Aorta (tissue), 5 donors: ENCODE measurements around the gene AATF. TPM values are rescaled to one million over a fixed set of nuclear protein-coding genes. Genes with fewer than 3 reads are reported as not detected.

Experiments
- ATAC-seq: fragments of 200-7000 bp; cut with Tn5 transposase; one replicate; pipeline ENCODE4 v1.9.1; 2022; ENCODE audit warnings: moderate library complexity; ENCODE audit not compliant: low FRiP score
- DNase-seq, 2 donors: peaks; one replicate each; pipeline ENCODE4 v3.0.0-alpha.2; 2020
- H3K27ac ChIP-seq, 2 donors: one replicate each; pipeline ENCODE4 v1.5.1; 2013; ENCODE audit warnings: low read length in 2 of 2, mild to moderate bottlenecking in 2 of 2, moderate library complexity in 2 of 2, control low read depth in 1 of 2, inconsistent platforms in 1 of 2, low read depth in 1 of 2
- H3K27me3 ChIP-seq, 2 donors: one replicate each; pipeline ENCODE4 v1.6.1; 2013; ENCODE audit warnings: control low read depth in 1 of 2, low read length in 1 of 2, mild to moderate bottlenecking in 1 of 2, moderate library complexity in 1 of 2; ENCODE audit not compliant: insufficient read depth in 2 of 2, control insufficient read depth in 1 of 2
- H3K36me3 ChIP-seq, 2 donors: one replicate each; pipeline ENCODE4 v1.6.1; 2013; ENCODE audit warnings: control low read depth in 1 of 2, low read length in 1 of 2, mild to moderate bottlenecking in 1 of 2; ENCODE audit not compliant: insufficient read depth in 2 of 2, control insufficient read depth in 1 of 2
- H3K4me1 ChIP-seq, 2 donors: one replicate each; pipeline ENCODE4 v1.6.1; 2013; ENCODE audit warnings: low read length in 2 of 2, control low read depth in 1 of 2, mild to moderate bottlenecking in 1 of 2, moderate library complexity in 1 of 2; ENCODE audit not compliant: insufficient read depth in 2 of 2, control insufficient read depth in 1 of 2
- H3K4me3 ChIP-seq, 2 donors: one replicate each; pipeline ENCODE4 v1.5.1; 2013; ENCODE audit warnings: low read length in 2 of 2, control low read depth in 1 of 2, mild to moderate bottlenecking in 1 of 2
- H3K9me3 ChIP-seq: one replicate; pipeline ENCODE4 v1.6.1; 2013; ENCODE audit warnings: mild to moderate bottlenecking, low read length; ENCODE audit not compliant: control insufficient read depth
- WGBS, 2 donors: extraction: QIAGEN DNeasy Blood & Tissue Kit; methylation state at CpG; one replicate each; pipeline ENCODE4 v1.1.7; 2013; 5-methylcytosine and 5-hydroxymethylcytosine counted together
- intact Hi-C, 2 donors: fragments of 100-400 bp; cut with DNase I; formaldehyde crosslinking; loops; one replicate each; pipeline versions ENCODE4 v1.14.2 to v1.15.0; 2022
- polyA plus RNA-seq, 2 donors: library from polyadenylated mRNA; stranded (reverse); fragments of 200-250 nt; gene quantifications; one replicate each; pipeline ENCODE4 v1.2.3, GENCODE V29; 2013
- total RNA-seq, 2 donors: library from RNA; stranded (reverse); fragmentation: NEBNext Ultra II Directional; extraction: Animal tissue kit (Norgen Biotek cat#: 25700); gene quantifications; one replicate each; pipeline ENCODE4 v1.2.1, GENCODE V29; 2021
- donor health status: healthy with polysubstance abuse.
- donor health status: Bipolar disorder and iron deficiency.
- donor health status: DM: no; HTN: no; CAD: no.
- donor health status: DM: no; HTN: no; CAD: no.
- donor health status: DM: yes; HTN: yes; CAD: no.

Gene AATF
- total and polyA plus RNA-seq, 4 donors = 36.1 to 44.2 (median 39.6) TPM

- DNase-seq = no peak
- intact Hi-C loops = no loop called here
- Histone ChIP-seq H3K27me3 (no peaks in the 10 kb centered on the region), H3K36me3 (peaks cover 8 to 24% of the 10 kb centered on the region in 2 donors), H3K4me1 (no peaks in the 10 kb centered on the region), H3K27ac (no peak overlapping the region), H3K4me3 (no peak overlapping the region), H3K9me3 (no peaks in the 10 kb centered on the region)
- ATAC-seq = no peak
- 50 to 55% methylated on average over 7 of the region's 7 CpGs for WGBS, 2 donors
Measured at GRCh38 chr17:37089956-37090355, 141.2 kb downstream of the AATF start.

GRCh38 chr17:37090941-37091340, 142.2 kb downstream of the AATF start:
- Histone ChIP-seq H3K27me3 (no peaks in the 10 kb centered on the region), H3K4me3 (no peak overlapping the region), H3K27ac (no peak overlapping the region), H3K9me3 (no peaks in the 10 kb centered on the region), H3K4me1 (no peaks in the 10 kb centered on the region), H3K36me3 (peaks cover 8 to 22% of the 10 kb centered on the region in 2 donors)
- DNase-seq (no peak), ATAC-seq (no peak)
- 88 to 89% methylated on average over 3 of the region's 3 CpGs for WGBS, 2 donors
- intact Hi-C loops = no loop called here

GRCh38 chr17:37092071-37092470, 143.3 kb downstream of the AATF start:
- no peaks in the 10 kb centered on the region for H3K9me3 ChIP-seq
- no peaks in the 10 kb centered on the region for H3K4me1 ChIP-seq
- no peaks in the 10 kb centered on the region for H3K27me3 ChIP-seq
- no peak overlapping the region for H3K27ac ChIP-seq
- peaks cover 2 to 23% of the 10 kb centered on the region in 2 donors for H3K36me3 ChIP-seq
- intact Hi-C loops = no loop called here
- 93 to 94% methylated on average over 2 of the region's 2 CpGs for WGBS, 2 donors
- no peak overlapping the region for H3K4me3 ChIP-seq
- no peak for ATAC-seq
- no peak for DNase-seq

- DNase-seq (no peak), ATAC-seq (no peak)
- H3K27me3 ChIP-seq = no peaks in the 10 kb centered on the region
- H3K27ac ChIP-seq = no peak overlapping the region
- H3K36me3 ChIP-seq = peaks cover 0 to 21% of the 10 kb centered on the region in 2 donors
- no peak overlapping the region for H3K4me3 ChIP-seq
- no peaks in the 10 kb centered on the region for H3K4me1 ChIP-seq
- intact Hi-C loops = no loop called here
- H3K9me3 ChIP-seq = no peaks in the 10 kb centered on the region
Measured at GRCh38 chr17:37092701-37093100, 143.9 kb downstream of the AATF start.

- Histone ChIP-seq H3K27me3 (no peaks in the 10 kb centered on the region), H3K4me1 (no peaks in the 10 kb centered on the region), H3K36me3 (peaks cover 0 to 19% of the 10 kb centered on the region in 2 donors), H3K9me3 (no peaks in the 10 kb centered on the region), H3K4me3 (no peak overlapping the region), H3K27ac (no peak overlapping the region)
- DNase-seq (no peak), ATAC-seq (no peak)
- intact Hi-C loops = no loop called here
- 73 to 78% methylated on average over 4 of the region's 4 CpGs for WGBS, 2 donors
Measured at GRCh38 chr17:37094391-37094790, 145.6 kb downstream of the AATF start.

- intact Hi-C loops = no loop called here
- H3K27ac ChIP-seq = no peak overlapping the region
- no peak overlapping the region for H3K4me3 ChIP-seq
- peaks cover 0 to 17% of the 10 kb centered on the region in 2 donors for H3K36me3 ChIP-seq
- 87 to 93% methylated on average over 2 of the region's 2 CpGs for WGBS, 2 donors
- H3K9me3 ChIP-seq = no peaks in the 10 kb centered on the region
- DNase-seq (no peak), ATAC-seq (no peak)
- H3K4me1 ChIP-seq = no peaks in the 10 kb centered on the region
- H3K27me3 ChIP-seq = no peaks in the 10 kb centered on the region
Measured at GRCh38 chr17:37096071-37096470, 147.3 kb downstream of the AATF start.

GRCh38 chr17:37097154-37097553, 148.4 kb downstream of the AATF start:
- no peak overlapping the region for H3K27ac ChIP-seq
- no peaks in the 10 kb centered on the region for H3K9me3 ChIP-seq
- H3K4me1 ChIP-seq = no peaks in the 10 kb centered on the region
- DNase-seq = no peak
- no peak for ATAC-seq
- intact Hi-C loops = no loop called here
- peaks cover 0 to 17% of the 10 kb centered on the region in 2 donors for H3K36me3 ChIP-seq
- no peaks in the 10 kb centered on the region for H3K27me3 ChIP-seq
- WGBS, 2 donors = 84 to 89% methylated on average over 2 of the region's 2 CpGs
- H3K4me3 ChIP-seq = no peak overlapping the region

GRCh38 chr17:37098152-37098551, 149.4 kb downstream of the AATF start:
- Histone ChIP-seq H3K27ac (no peak overlapping the region), H3K4me3 (no peak overlapping the region), H3K36me3 (peaks cover 0 to 20% of the 10 kb centered on the region in 2 donors), H3K4me1 (no peaks in the 10 kb centered on the region), H3K27me3 (no peaks in the 10 kb centered on the region), H3K9me3 (no peaks in the 10 kb centered on the region)
- intact Hi-C loops = no loop called here
- ATAC-seq (no peak), DNase-seq (no peak)
- 88 to 89% methylated on average over 5 of the region's 5 CpGs for WGBS, 2 donors

- no peaks in the 10 kb centered on the region for H3K9me3 ChIP-seq
- intact Hi-C loops = no loop called here
- H3K36me3 ChIP-seq = peaks cover 0 to 20% of the 10 kb centered on the region in 2 donors
- H3K27ac ChIP-seq = no peak overlapping the region
- no peak overlapping the region for H3K4me3 ChIP-seq
- no peak for ATAC-seq
- no peaks in the 10 kb centered on the region for H3K4me1 ChIP-seq
- no peaks in the 10 kb centered on the region for H3K27me3 ChIP-seq
- DNase-seq = no peak
- WGBS, 2 donors = 98 to 99% methylated on average over 9 of the region's 9 CpGs
Measured at GRCh38 chr17:37098910-37099664, 150.3 kb downstream of the AATF start.
